A549 (cell line): ENCODE measurements around the gene ARHGAP5. TPM values are rescaled to one million over a fixed set of nuclear protein-coding genes. Genes with fewer than 3 reads are reported as not detected.

Experiments
- ATAC-seq, 2 experiments: fragments of 200-7000 bp in 1 of 2; fragments of >200 bp in 1 of 2; cut with Nextera tagmentation in 1 of 2; cut with Tn5 transposase in 1 of 2; 3 replicates each; pipeline versions ENCODE4 v1.8.0 to v1.9.1; 2018 to 2020; ENCODE audit warnings: mild to moderate bottlenecking in 1 of 2, moderate library complexity in 1 of 2
- CTCF ChIA-PET: fragments of 300-600 bp; sonication (Branson Sonifier 250); formaldehyde crosslinking; extraction: SDS; loops from one replicate; lab custom pipeline; 2021; ENCODE audit warnings: antibody characterized with exemption, inconsistent platforms; lab: Yijun Ruan, JAX
- POLR2A ChIA-PET: fragments of 350-600 bp; formaldehyde crosslinking; extraction: SDS; loops from one replicate; lab custom pipeline; 2021; ENCODE audit warnings: antibody characterized with exemption, inconsistent platforms; lab: Yijun Ruan, JAX
- DNase-seq, 2 experiments: peaks; one replicate each; pipeline versions ENCODE4 v3.0.0 to v3.0.0-alpha.2; 2011 to 2016; ENCODE audit warnings: low read depth in 1 of 2, low spot score in 1 of 2
- FAIRE-seq: peaks from 2 replicates; lab custom pipeline; 2011; peaks lifted over from hg19 to GRCh38; lab: Jason Lieb, UNC
- H3K27ac ChIP-seq, 2 experiments: fragments of >200 bp; sonication (Bioruptor Twin); formaldehyde crosslinking; 3 replicates each; pipeline ENCODE4 v1.5.1; 2016 to 2017
- H3K4me1 ChIP-seq: fragments of >200 bp; sonication (Bioruptor Twin); formaldehyde crosslinking; 3 replicates; pipeline ENCODE4 v1.6.1; 2016
- H3K4me2 ChIP-seq: fragments of >200 bp; sonication (Bioruptor Twin); formaldehyde crosslinking; 3 replicates; pipeline ENCODE4 v1.6.1; 2016
- H3K4me3 ChIP-seq: fragments of >200 bp; sonication (Bioruptor Twin); formaldehyde crosslinking; 3 replicates; pipeline ENCODE4 v1.5.1; 2016
- H3K9me3 ChIP-seq: fragments of >200 bp; sonication (Bioruptor Twin); formaldehyde crosslinking; 3 replicates; pipeline ENCODE4 v1.6.1; 2016
- BCL3 ChIP-seq: fragments of >200 bp; sonication (Bioruptor Twin); formaldehyde crosslinking; IDR thresholded peaks from 3 replicates; pipeline ENCODE4 v1.6.1; 2016
- BHLHE40 ChIP-seq: IDR thresholded peaks from 2 replicates; pipeline ENCODE4 v1.6.1; 2012; ENCODE audit warnings: low read depth, low read length, inconsistent platforms
- CBX2 ChIP-seq: fragments of 200-600 bp; sonication (generic); IDR thresholded peaks from 2 replicates; pipeline ENCODE4 v1.6.1; 2016; ENCODE audit warnings: low read depth, mild to moderate bottlenecking, borderline replicate concordance
- CHD4 ChIP-seq: fragments of 200-600 bp; sonication (generic); IDR thresholded peaks from 2 replicates; pipeline ENCODE4 v1.6.1; 2016; ENCODE audit warnings: antibody characterized with exemption, mild to moderate bottlenecking, borderline replicate concordance
- ELK1 ChIP-seq: fragments of 150-350 bp; IDR thresholded peaks from 2 replicates; pipeline ENCODE4 v1.6.1; 2014; ENCODE audit warnings: low read depth, mild to moderate bottlenecking, low read length
- FOSB ChIP-seq: fragments of 250-450 bp; sonication (Bioruptor Pico); IDR thresholded peaks from 2 replicates; pipeline ENCODE4 v1.5.0; 2020; ENCODE audit warnings: mild to moderate bottlenecking, moderate library complexity
- FOXS1 ChIP-seq: fragments of 250-450 bp; sonication (Bioruptor Pico); IDR thresholded peaks from 2 replicates; pipeline ENCODE4 v1.5.0; 2020; ENCODE audit warnings: mild to moderate bottlenecking, moderate library complexity
- HES2 ChIP-seq: fragments of >200 bp; sonication (Bioruptor Twin); formaldehyde crosslinking; IDR thresholded peaks from 2 replicates; pipeline ENCODE4 v1.6.1; 2016
- HMGXB4 ChIP-seq: fragments of 250-450 bp; sonication (Bioruptor Pico); IDR thresholded peaks from 2 replicates; pipeline ENCODE4 v1.5.0; 2021; ENCODE audit warnings: mild to moderate bottlenecking, moderate library complexity, borderline replicate concordance
- HOXA7 ChIP-seq: fragments of 250-450 bp; sonication (Bioruptor Pico); IDR thresholded peaks from 2 replicates; pipeline ENCODE4 v1.5.0; 2020; ENCODE audit warnings: mild to moderate bottlenecking, moderate library complexity
- HOXB13 ChIP-seq: fragments of 250-450 bp; sonication (Bioruptor Pico); IDR thresholded peaks from 2 replicates; pipeline ENCODE4 v1.5.0; 2020; ENCODE audit warnings: low read depth, mild to moderate bottlenecking, moderate library complexity
- HOXB5 ChIP-seq: fragments of 250-450 bp; sonication (Bioruptor Pico); IDR thresholded peaks from 2 replicates; pipeline ENCODE4 v1.5.0; 2020; ENCODE audit warnings: mild to moderate bottlenecking, moderate library complexity
- KDM5A ChIP-seq: fragments of 200-600 bp; sonication (generic); IDR thresholded peaks from 2 replicates; pipeline ENCODE4 v1.6.1; 2016; ENCODE audit warnings: antibody characterized with exemption, mild to moderate bottlenecking
- MAFK ChIP-seq: fragments of 450-650 bp; IDR thresholded peaks from 2 replicates; pipeline ENCODE4 v1.6.1; 2014; ENCODE audit not compliant: partially characterized antibody
- MAZ ChIP-seq: fragments of 150-350 bp; IDR thresholded peaks from 2 replicates; pipeline ENCODE4 v1.6.1; 2014; ENCODE audit warnings: antibody characterized with exemption, low read depth, low read length, borderline replicate concordance
- MYC ChIP-seq: IDR thresholded peaks from 2 replicates; pipeline ENCODE4 v1.6.1; 2012; ENCODE audit warnings: mild to moderate bottlenecking, inconsistent platforms, low read length, improper control_type of control experiment, borderline replicate concordance
- NFE2L2 ChIP-seq: fragments of 150-350 bp; conservative IDR thresholded peaks from 2 replicates; pipeline ENCODE4 v1.6.1; 2014; ENCODE audit warnings: low read length
- NPAS2 ChIP-seq: fragments of 250-450 bp; sonication (Bioruptor Pico); IDR thresholded peaks from 2 replicates; pipeline ENCODE4 v1.8.0; 2022; ENCODE audit warnings: mild to moderate bottlenecking, moderate library complexity, borderline replicate concordance
- NR3C1 ChIP-seq: fragments of >200 bp; sonication (Bioruptor Twin); formaldehyde crosslinking; IDR thresholded peaks from 3 replicates; pipeline ENCODE4 v1.6.1; 2017
- PBX3 ChIP-seq: IDR thresholded peaks from 2 replicates; pipeline ENCODE4 v1.6.1; 2012
- PHF8 ChIP-seq: fragments of 200-600 bp; sonication (generic); IDR thresholded peaks from 2 replicates; pipeline ENCODE4 v1.6.1; 2016; ENCODE audit warnings: low read depth, mild to moderate bottlenecking, antibody characterized with exemption, moderate library complexity, borderline replicate concordance
- RAD21 ChIP-seq, 2 experiments: fragments of >200 bp in 1 of 2; sonication (Bioruptor Twin) in 1 of 2; formaldehyde crosslinking in 1 of 2; IDR thresholded peaks in 1 of 2; conservative IDR thresholded peaks in 1 of 2; 2 replicates in 1 of 2; 3 replicates in 1 of 2; pipeline ENCODE4 v1.6.1; 2012 to 2018; ENCODE audit warnings: inconsistent platforms in 1 of 2
- REST ChIP-seq: fragments of 200-600 bp; sonication (generic); IDR thresholded peaks from 2 replicates; pipeline ENCODE4 v1.6.1; 2016; ENCODE audit warnings: antibody characterized with exemption, mild to moderate bottlenecking, moderate library complexity
- RFX5 ChIP-seq: fragments of 450-650 bp; IDR thresholded peaks from 2 replicates; pipeline ENCODE4 v1.7.1; 2014; ENCODE audit warnings: antibody characterized with exemption, mild to moderate bottlenecking, moderate library complexity
- SREBF2 ChIP-seq: fragments of 450-650 bp; IDR thresholded peaks from 2 replicates; pipeline ENCODE4 v1.6.1; 2014; ENCODE audit warnings: mild to moderate bottlenecking, moderate library complexity
- TFCP2L1 ChIP-seq: fragments of 250-450 bp; sonication (Bioruptor Pico); IDR thresholded peaks from 2 replicates; pipeline ENCODE4 v1.5.0; 2021; ENCODE audit warnings: mild to moderate bottlenecking
- TP53 ChIP-seq: fragments of 250-450 bp; sonication (Bioruptor Pico); IDR thresholded peaks from 2 replicates; pipeline ENCODE4 v1.5.0; 2021; ENCODE audit warnings: mild to moderate bottlenecking, moderate library complexity
- USF2 ChIP-seq: fragments of 450-650 bp; IDR thresholded peaks from 2 replicates; pipeline ENCODE4 v1.6.1; 2014; ENCODE audit warnings: antibody characterized with exemption
- ZC3H11A ChIP-seq: fragments of 450-650 bp; IDR thresholded peaks from 2 replicates; pipeline ENCODE4 v1.6.1; 2014; ENCODE audit warnings: antibody characterized with exemption, mild to moderate bottlenecking
- WGBS: methylation state at CpG from one replicate; pipeline ENCODE4 v1.1.6; 2017; ENCODE audit errors: missing lambda C conversion rate; 5-methylcytosine and 5-hydroxymethylcytosine counted together
- polyA plus RNA-seq, 4 experiments: library from polyadenylated mRNA; depleted of rRNA in 3 of 4; stranded (reverse); fragments of >200 nt; fragmentation: RNase III in 1 of 4; extraction: RNeasy Plus Mini Kit Qiagen cat#74134 plus additional on column Dnase treatment in 1 of 4; gene quantifications; 2 replicates in 3 of 4; 3 replicates in 1 of 4; pipeline ENCODE4 v1.2.3, GENCODE V29; 2011 to 2017

Gene ARHGAP5
- polyA plus RNA-seq, 2 of the 4 experiments (the other 2 are of a cell fraction) = 33.6 to 66.1 TPM

GRCh38 chr14:32028599-32028998, 48.5 kb upstream of the ARHGAP5 start:
- FAIRE-seq = peak; percentile 56
- H3K27ac ChIP-seq = peak overlapping the region in 1 of 2 experiments; percentile 49; a peak in 2 of 6 replicates
- 94% methylated on average over 2 of the region's 2 CpGs for WGBS
- no peak overlapping the region for H3K4me3 ChIP-seq
- CTCF ChIA-PET = interaction anchor here (0.8 to 1.4 kb wide), 4 partner anchors 15 to 45 kb away, joined by 3 to 4 read pairs (median 3); no protein-coding TSS in a partner anchor
- H3K4me1 ChIP-seq = peaks cover 16% of the 10 kb centered on the region
- no peak for DNase-seq
- TF ChIP-seq HOXB5 (CRISPR knock-in tag) (no peak), PHF8 (no peak), BCL3 (no peak), NR3C1 (no peak), HMGXB4 (CRISPR knock-in tag) (no peak), USF2 (no peak), NFE2L2 (no peak), RAD21 (conservative IDR thresholded peaks at IDR 0.05 in 1 of 2, IDR thresholded peaks at IDR 0.05 in 1 of 2) (no peak), CHD4 (no peak), FOSB (CRISPR knock-in tag) (no peak), BHLHE40 (no peak), HOXA7 (CRISPR knock-in tag) (no peak), TFCP2L1 (CRISPR knock-in tag) (no peak), TP53 (CRISPR knock-in tag) (no peak), RFX5 (no peak), KDM5A (no peak), HOXB13 (no peak), NPAS2 (CRISPR knock-in tag) (no peak)
- TF ChIP-seq, all 56 proteins: peak for 0
- Histone ChIP-seq H3K9me3 (peaks cover 11% of the 10 kb centered on the region; the same call in 1 of the 3 replicates), H3K4me2 (no peak overlapping the region)
- POLR2A ChIA-PET = no interaction called here
- ATAC-seq = no peak

GRCh38 chr14:32033543-32033942, 43.6 kb upstream of the ARHGAP5 start:
- no peak overlapping the region for H3K27ac ChIP-seq
- peaks cover 3% of the 10 kb centered on the region; the same call in 2 of the 3 replicates for H3K4me1 ChIP-seq
- DNase-seq = no peak
- H3K4me3 ChIP-seq = no peak overlapping the region
- no peak overlapping the region for H3K4me2 ChIP-seq
- ChIA-PET CTCF (interaction anchor here (1.2 kb wide), 1 partner anchor 14 kb away, joined by 4 read pairs; no protein-coding TSS in a partner anchor), POLR2A (no interaction called here)
- FAIRE-seq = no peak
- no peak for ATAC-seq
- H3K9me3 ChIP-seq = no peaks in the 10 kb centered on the region
- 82% methylated on average over 2 of the region's 2 CpGs for WGBS
- TF ChIP-seq MYC = no peak
- TF ChIP-seq PBX3 = no peak
- TF ChIP-seq HES2 = no peak
- no peak for TF ChIP-seq MAZ
- TF ChIP-seq NPAS2 (CRISPR knock-in tag) = no peak
- TF ChIP-seq BHLHE40 = no peak
- TF ChIP-seq FOXS1 = no peak
- no peak for TF ChIP-seq ELK1
- TF ChIP-seq MAFK = no peak
- TF ChIP-seq REST = no peak
- no peak for TF ChIP-seq SREBF2
- no peak for TF ChIP-seq CBX2
- TF ChIP-seq ZC3H11A = no peak
